SU-DHL-6 (cell line): ENCODE data around the gene ERRFI1.

Experiments
- EZH2phosphoT487 ChIP-seq: fragments of 200-600 bp; sonication (generic), shearing (Covaris generic); conservative IDR thresholded peaks from 2 replicates; pipeline ENCODE4 v1.6.1; 2018; ENCODE audit warnings: mild to moderate bottlenecking, antibody characterized with exemption, low read length, moderate library complexity, mixed read lengths
- TF ChIP-seq, protein P1 (sequence below): fragments of 200-600 bp; sonication (generic); IDR thresholded peaks from one replicate; pipeline ENCODE4 v1.5.1; 2017; ENCODE audit warnings: antibody characterized with exemption, mild to moderate bottlenecking, low read length, moderate library complexity; ENCODE audit not compliant: insufficient read depth, poor library complexity, severe bottlenecking

DNA sequence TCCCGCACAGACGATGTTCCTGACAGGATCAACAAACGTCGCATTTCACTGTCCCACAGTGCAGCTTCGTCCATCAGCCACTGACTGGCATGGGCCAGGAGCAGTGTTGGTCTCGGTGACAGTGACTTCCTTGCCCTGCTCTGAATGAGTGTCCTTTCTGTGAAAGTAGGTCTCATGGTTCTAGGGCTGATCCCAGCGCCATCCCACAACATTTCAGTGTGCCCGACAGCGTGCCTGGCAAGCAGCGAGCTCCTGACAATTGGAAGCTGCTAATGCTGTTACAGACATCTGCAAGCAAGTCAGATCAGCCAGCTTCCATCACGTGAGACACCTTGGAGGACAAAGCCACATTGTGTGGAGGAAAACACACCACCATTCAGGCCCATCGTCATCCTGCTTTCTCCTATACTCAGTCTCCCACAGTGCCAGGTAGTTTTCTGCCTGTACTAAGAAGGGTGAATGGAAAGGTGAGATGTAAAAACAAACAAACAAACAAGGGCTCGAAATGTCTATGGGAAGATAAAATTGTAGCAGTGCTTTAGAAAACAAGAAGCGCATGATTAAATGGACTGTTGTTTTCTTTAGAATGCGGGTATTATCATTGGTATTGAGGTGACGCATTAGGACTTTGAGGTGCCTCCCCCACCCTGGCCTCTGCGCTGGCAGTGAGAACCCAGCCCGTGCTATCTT lies 21.9 kb downstream of the ERRFI1 start:
- TF ChIP-seq, protein P1, sequence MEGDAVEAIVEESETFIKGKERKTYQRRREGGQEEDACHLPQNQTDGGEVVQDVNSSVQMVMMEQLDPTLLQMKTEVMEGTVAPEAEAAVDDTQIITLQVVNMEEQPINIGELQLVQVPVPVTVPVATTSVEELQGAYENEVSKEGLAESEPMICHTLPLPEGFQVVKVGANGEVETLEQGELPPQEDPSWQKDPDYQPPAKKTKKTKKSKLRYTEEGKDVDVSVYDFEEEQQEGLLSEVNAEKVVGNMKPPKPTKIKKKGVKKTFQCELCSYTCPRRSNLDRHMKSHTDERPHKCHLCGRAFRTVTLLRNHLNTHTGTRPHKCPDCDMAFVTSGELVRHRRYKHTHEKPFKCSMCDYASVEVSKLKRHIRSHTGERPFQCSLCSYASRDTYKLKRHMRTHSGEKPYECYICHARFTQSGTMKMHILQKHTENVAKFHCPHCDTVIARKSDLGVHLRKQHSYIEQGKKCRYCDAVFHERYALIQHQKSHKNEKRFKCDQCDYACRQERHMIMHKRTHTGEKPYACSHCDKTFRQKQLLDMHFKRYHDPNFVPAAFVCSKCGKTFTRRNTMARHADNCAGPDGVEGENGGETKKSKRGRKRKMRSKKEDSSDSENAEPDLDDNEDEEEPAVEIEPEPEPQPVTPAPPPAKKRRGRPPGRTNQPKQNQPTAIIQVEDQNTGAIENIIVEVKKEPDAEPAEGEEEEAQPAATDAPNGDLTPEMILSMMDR, result no peak
- no peak for TF ChIP-seq EZH2phosphoT487
